Prostate gland (tissue), 2 donors: ENCODE measurements around the gene NR1D1. TPM values are rescaled to one million over a fixed set of nuclear protein-coding genes. Genes with fewer than 3 reads are reported as not detected.

Experiments used
- DNase-seq: peaks from one replicate; pipeline ENCODE4 v3.0.0-alpha.2; 2019; ENCODE audit warnings: low spot score
- H3K27ac ChIP-seq, 2 donors: fragments of 200-600 bp; sonication (generic); 2 replicates each; pipeline ENCODE4 v1.5.1; 2017 to 2019
- H3K27me3 ChIP-seq: fragments of 200-600 bp; sonication (generic); replicated peaks from 2 replicates; pipeline ENCODE4 v1.5.1; 2019; ENCODE audit not compliant: insufficient read depth
- H3K36me3 ChIP-seq, 2 donors: fragments of 200-600 bp; sonication (generic); 1 replicate in 1 of 2; 2 replicates in 1 of 2; pipeline versions ENCODE4 v1.5.1 to v1.8.1; 2017 to 2019
- H3K4me1 ChIP-seq: fragments of 200-600 bp; sonication (generic); replicated peaks from 2 replicates; pipeline ENCODE4 v1.5.1; 2019
- H3K4me3 ChIP-seq, 2 donors: fragments of 200-600 bp; sonication (generic); 2 replicates each; pipeline ENCODE4 v1.5.1; 2017 to 2019
- H3K9me3 ChIP-seq: fragments of 200-600 bp; sonication (generic); 2 replicates; pipeline ENCODE4 v1.5.1; 2017
- CTCF ChIP-seq, 4 experiments: fragments of 200-600 bp in 2 of 4; fragments of 450-650 bp in 2 of 4; sonication (generic) in 2 of 4; IDR thresholded peaks; 1 replicate in 3 of 4; 2 replicates in 1 of 4; pipeline ENCODE4 v1.5.1; 2016 to 2019; ENCODE audit warnings: antibody characterized with exemption in 4 of 4, mild to moderate bottlenecking in 2 of 4, moderate library complexity in 2 of 4
- POLR2A ChIP-seq: fragments of 450-650 bp; IDR thresholded peaks from one replicate; pipeline ENCODE4 v1.6.1; 2016; ENCODE audit warnings: antibody characterized with exemption, mild to moderate bottlenecking
- POLR2AphosphoS5 ChIP-seq: sonication (generic); formaldehyde crosslinking; IDR thresholded peaks from one replicate; pipeline ENCODE4 v1.6.1; 2017; ENCODE audit warnings: antibody characterized with exemption
- WGBS: methylation state at CpG from one replicate; pipeline ENCODE4 v1.1.5; 2018; 5-methylcytosine and 5-hydroxymethylcytosine counted together
- intact Hi-C: fragments of 100-400 bp; cut with DNase I; formaldehyde crosslinking; loops from one replicate; pipeline ENCODE4 v1.14.2; 2022
- total RNA-seq, 2 donors: library from RNA; depleted of rRNA; stranded (reverse); fragments of >200 nt; gene quantifications; one replicate each; pipeline ENCODE4 v1.1.0, GENCODE V29; 2016

Gene NR1D1
- total RNA-seq, 2 donors from 2014 or later, result 10.7 to 35.2 TPM

DNA sequence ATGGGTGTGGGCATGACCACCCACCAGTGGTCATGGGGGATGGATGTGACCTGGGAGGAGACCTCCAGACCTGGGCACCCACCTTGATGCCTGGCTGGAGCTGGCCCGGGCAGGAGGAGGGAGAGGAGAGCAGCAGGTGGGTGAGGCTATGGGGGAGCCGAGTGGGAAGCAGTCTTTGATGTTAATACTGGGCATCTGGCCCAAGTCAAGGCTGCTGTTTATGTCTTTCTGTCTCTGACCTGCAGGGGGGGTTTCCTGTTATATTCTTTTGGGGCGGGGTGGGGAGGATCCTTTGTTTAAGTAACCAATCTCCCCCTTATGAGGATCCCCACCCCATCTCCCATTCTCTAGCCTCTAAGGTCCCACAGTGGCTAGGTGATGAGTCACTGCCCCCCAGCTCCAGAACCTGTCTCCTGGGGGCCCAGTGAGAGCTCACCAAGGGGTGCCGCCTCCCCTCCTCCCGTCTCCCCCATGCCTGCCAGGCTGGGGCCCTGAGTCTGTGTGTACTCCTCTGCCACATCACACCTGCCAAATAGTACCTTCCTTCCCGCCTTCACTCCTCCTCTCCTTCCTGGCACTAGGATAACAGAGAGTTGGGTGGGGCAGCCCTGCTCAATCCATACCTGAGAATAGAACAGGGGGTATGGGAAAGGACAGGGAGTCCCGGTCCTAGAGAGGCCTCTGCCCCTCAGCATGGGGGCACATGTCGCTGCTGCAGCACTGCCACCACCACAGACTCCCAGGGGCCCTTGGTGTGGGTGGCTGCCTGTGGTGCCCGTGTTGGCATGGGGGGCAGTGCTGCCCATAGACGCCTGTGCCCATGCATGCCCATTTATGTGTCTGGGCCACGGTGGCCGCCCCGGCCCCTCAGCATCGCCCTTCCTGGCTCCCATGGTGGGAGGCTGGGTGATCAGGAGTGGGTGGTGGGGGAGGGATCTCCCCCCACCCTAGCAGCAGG is 30.4 kb downstream of the NR1D1 start:
- WGBS, result 13% methylated on average over 14 of the region's 14 CpGs
- Histone ChIP-seq H3K4me1 (peaks cover 49% of the 10 kb centered on the region), H3K27me3 (no peaks in the 10 kb centered on the region), H3K4me3 (peak overlapping the region in 1 of 2 donors; percentile 17), H3K36me3 (no peaks in the 10 kb centered on the region), H3K27ac (peak overlapping the region; percentile 89 to 93), H3K9me3 (no peaks in the 10 kb centered on the region)
- DNase-seq, result peak; percentile 90
- TF ChIP-seq CTCF (IDR thresholded peaks at IDR 0.05), result peak in 1 of 4 experiments; percentile 8
- peak; percentile 41 for TF ChIP-seq POLR2A
- peak; percentile 83 for TF ChIP-seq POLR2AphosphoS5
- intact Hi-C loops, result no loop called here

DNA sequence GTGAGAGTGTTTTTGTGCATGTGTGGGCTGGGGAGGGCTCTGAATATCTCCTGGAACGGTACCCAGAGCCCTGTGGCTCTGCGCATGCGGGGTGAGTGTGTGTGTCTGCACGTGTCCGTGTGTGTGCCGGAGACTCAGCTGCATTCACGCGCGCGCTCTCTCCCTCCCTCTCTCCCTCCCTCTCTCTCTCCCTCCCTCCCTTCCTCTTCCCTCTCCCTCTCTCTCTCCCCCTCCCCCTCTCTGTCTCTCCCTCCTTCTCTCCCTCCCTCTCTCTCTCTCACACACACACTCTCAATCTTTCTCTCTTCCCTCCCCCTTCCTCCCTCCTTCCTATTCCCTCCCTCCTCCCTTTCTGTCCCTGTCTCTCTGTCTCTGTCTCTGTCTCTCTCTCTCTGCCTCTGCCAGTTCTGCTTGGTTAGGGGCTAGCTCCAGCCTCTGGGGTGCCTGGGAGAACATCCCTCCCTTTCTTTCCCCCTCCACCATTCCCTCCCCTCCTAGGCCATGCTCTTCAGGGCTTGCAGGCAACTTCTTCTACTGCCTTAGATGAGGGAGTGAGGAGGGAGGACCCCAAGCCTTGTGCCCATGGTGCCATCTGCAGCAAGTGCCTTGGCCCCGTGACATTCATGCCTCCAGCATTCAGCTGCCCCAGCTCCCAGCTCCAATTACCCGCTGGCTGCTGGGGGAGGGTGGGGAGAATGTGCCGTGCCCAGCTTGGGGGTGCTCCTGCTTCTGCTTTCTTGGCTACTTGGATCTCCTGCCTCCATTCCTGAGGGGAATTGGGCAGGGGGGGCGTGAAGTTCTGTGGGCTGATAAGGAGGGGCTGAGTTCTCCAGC is 31.3 kb downstream of the NR1D1 start:
- Histone ChIP-seq H3K27ac (peak overlapping the region; percentile 89 to 93), H3K9me3 (no peaks in the 10 kb centered on the region), H3K36me3 (no peaks in the 10 kb centered on the region), H3K27me3 (no peaks in the 10 kb centered on the region), H3K4me1 (peaks cover 40% of the 10 kb centered on the region), H3K4me3 (peak overlapping the region in 1 of 2 donors; percentile 17)
- 1% methylated on average over 14 of the region's 14 CpGs for WGBS
- intact Hi-C loops, result no loop called here
- DNase-seq, result peak; percentile 92
- TF ChIP-seq POLR2A (peak; percentile 50), CTCF (IDR thresholded peaks at IDR 0.05) (peak in 1 of 4 experiments; percentile 20), POLR2AphosphoS5 (peak; percentile 89)

DNA sequence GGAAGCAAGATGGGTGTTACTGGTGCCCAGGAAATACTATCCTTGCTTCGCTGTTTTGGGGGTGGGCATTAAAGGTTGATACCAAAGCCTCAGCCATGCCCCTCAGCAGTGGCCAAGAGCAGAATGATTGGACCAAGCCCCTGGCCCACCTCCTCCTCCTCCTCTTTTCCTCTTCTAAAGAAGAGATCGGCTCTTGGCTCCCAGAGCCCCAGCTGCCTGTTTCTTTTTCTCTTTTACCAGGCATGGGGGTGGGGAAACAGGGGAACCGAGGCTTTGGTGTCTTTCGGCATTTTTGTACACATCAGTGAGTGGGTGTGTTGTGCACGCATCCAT is 31.8 kb downstream of the NR1D1 start:
- H3K4me1 ChIP-seq, result peaks cover 39% of the 10 kb centered on the region
- no peaks in the 10 kb centered on the region for H3K27me3 ChIP-seq
- TF ChIP-seq POLR2AphosphoS5, result no peak
- TF ChIP-seq POLR2A, result no peak
- TF ChIP-seq CTCF (IDR thresholded peaks at IDR 0.05), result no peak
- intact Hi-C loops, result no loop called here
- H3K36me3 ChIP-seq, result no peaks in the 10 kb centered on the region
- H3K4me3 ChIP-seq, result peak overlapping the region in 1 of 2 donors; percentile 17
- peak overlapping the region; percentile 89 to 93 for H3K27ac ChIP-seq
- DNase-seq, result no peak
- no peaks in the 10 kb centered on the region for H3K9me3 ChIP-seq
- 5% methylated on average over 5 of the region's 5 CpGs for WGBS

- 29% methylated on average over 4 of the region's 4 CpGs for whole genome bisulfite sequencing
- DNase-seq, result no peak
- H3K4me1 ChIP-seq, result peaks cover 39% of the 10 kb centered on the region
- no peaks in the 10 kb centered on the region for H3K9me3 ChIP-seq
- peak overlapping the region in 1 of 2 donors; percentile 17 for H3K4me3 ChIP-seq
- peak overlapping the region; percentile 89 to 93 for H3K27ac ChIP-seq
- intact Hi-C loops, result no loop called here
- no peaks in the 10 kb centered on the region for H3K36me3 ChIP-seq
- no peak for TF ChIP-seq CTCF (IDR thresholded peaks at IDR 0.05)
- no peak for TF ChIP-seq POLR2A
- TF ChIP-seq POLR2AphosphoS5, result no peak
- no peaks in the 10 kb centered on the region for H3K27me3 ChIP-seq
These were observed 32.2 kb downstream of the NR1D1 start for GRCh38 chr17:40068129-40068581.
